Right renal pelvis (tissue), 4 donors: Measurements from ENCODE around the gene GNAT2. TPM values are rescaled to one million over a fixed set of nuclear protein-coding genes. Genes with fewer than 3 reads are reported as not detected.
A peak's percentile ranks its signal among the peaks of the same experiment; 100 is the strongest.
"Not testable (repeated sequence)": the region's sequence is repeated elsewhere in the genome, so short reads cannot be mapped to it uniquely, and the experiment has no call there.

ENCODE experiments used
- DNase-seq, 4 donors: peaks; one replicate each; pipeline ENCODE4 v3.0.0-alpha.2; 2013; ENCODE audit warnings: low read depth in 4 of 4, low spot score in 3 of 4, missing footprints in 1 of 4
- polyA plus RNA-seq, 4 donors: library from polyadenylated mRNA; unstranded; fragments of 120-200 nt; gene quantifications; one replicate each; pipeline ENCODE4 v1.2.1, GENCODE V29; 2013; ENCODE audit not compliant: insufficient read length in 4 of 4

Gene GNAT2
- under 1 TPM in 1 of 4 donors, not detected in 3; 0.06 TPM for polyA plus RNA-seq

- DNase-seq = peak in 2 of 4 donors; percentile 50 to 52
Observed at GRCh38 chr1:109619576-109620400, at the start of gene GNAT2, which contains the start of gene AMPD2. TSS of gene GNAT2 (minus strand) at chr1:109619616. CDS start at chr1:109612870, 6,746 bp downstream. TSS of gene AMPD2 (plus strand) at chr1:109619837. CDS start at chr1:109621176, 1,339 bp downstream.

- DNase-seq = no peak
Observed at GRCh38 chr1:109668123-109668775, 48.8 kb upstream of the GNAT2 start.

- DNase-seq = peak; percentile 79 to 88 (median 83)
Observed at GRCh38 chr1:109667452-109668122, 48.2 kb upstream of the GNAT2 start, which contains the start of gene GSTM2. TSS of gene GSTM2 (plus strand) at chr1:109668057. CDS start at chr1:109668116, 59 bp downstream.

- DNase-seq = no peak
Observed at GRCh38 chr1:109664671-109665070, 45.3 kb upstream of the GNAT2 start.

GRCh38 chr1:109661391-109661790 is 42.0 kb upstream of the GNAT2 start:
- no peak for DNase-seq

GRCh38 chr1:109660691-109661026 is 41.2 kb upstream of the GNAT2 start:
- DNase-seq = not testable (repeated sequence)

- peak in 2 of 4 donors; percentile 29 to 70 for DNase-seq
Observed at GRCh38 chr1:109659997-109660690, 40.7 kb upstream of the GNAT2 start.

GRCh38 chr1:109659145-109659544 is 39.7 kb upstream of the GNAT2 start:
- no peak for DNase-seq

- DNase-seq = no peak
Observed at GRCh38 chr1:109658533-109659042, 39.2 kb upstream of the GNAT2 start.

- no peak for DNase-seq
Observed at GRCh38 chr1:109657970-109658369, 38.6 kb upstream of the GNAT2 start.

- DNase-seq = no peak
Observed at GRCh38 chr1:109657395-109657794, 38.0 kb upstream of the GNAT2 start.

- DNase-seq = peak; percentile 66 to 74 (median 70)
Observed at GRCh38 chr1:109655615-109656519, 36.5 kb upstream of the GNAT2 start, which contains the start of gene GSTM4. TSS of gene GSTM4 (plus strand) at chr1:109656099. CDS start at chr1:109656390, 291 bp downstream.

- no peak for DNase-seq
Observed at GRCh38 chr1:109654519-109654918, 35.1 kb upstream of the GNAT2 start.

- DNase-seq = no peak
Observed at GRCh38 chr1:109653306-109653705, 33.9 kb upstream of the GNAT2 start.

GRCh38 chr1:109652402-109652801 is 33.0 kb upstream of the GNAT2 start:
- no peak for DNase-seq

- no peak for DNase-seq
Observed at GRCh38 chr1:109650609-109651008, 31.2 kb upstream of the GNAT2 start.

- peak in 1 of 4 donors; percentile 15 for DNase-seq
Observed at GRCh38 chr1:109649491-109649914, 30.1 kb upstream of the GNAT2 start.

- DNase-seq = no peak
Observed at GRCh38 chr1:109644670-109645069, 25.3 kb upstream of the GNAT2 start.
